ENCODE data around the gene ATP5PB.
A peak's percentile ranks its signal among the peaks of the same experiment; 100 is the strongest.

Gene ATP5PB

DNA sequence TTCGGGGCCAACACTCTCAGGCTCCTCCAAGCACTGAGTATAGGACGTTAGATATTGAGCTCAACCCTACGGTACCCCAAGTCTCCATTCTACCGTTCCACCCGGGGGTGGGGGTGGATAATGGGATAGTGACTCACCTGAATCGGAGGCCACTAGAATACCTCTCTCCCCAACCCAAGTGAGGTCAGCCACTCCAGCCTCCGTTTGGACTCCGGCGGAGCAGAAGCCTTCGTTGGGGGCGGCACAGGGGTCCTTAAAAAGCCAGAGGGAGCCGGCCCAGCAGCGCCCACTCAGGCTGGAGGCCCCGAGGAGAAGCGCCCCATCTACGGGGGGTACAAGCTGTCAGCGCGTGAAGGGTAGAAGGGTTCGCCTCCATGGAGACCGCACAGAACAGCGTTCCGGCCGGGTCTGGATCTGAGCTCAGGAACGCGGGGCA lies 764 bp upstream of the ATP5PB start:
- Histone ChIP-seq H3K4me1 (ENCODE audit: control insufficient read depth, insufficient read depth, low read length) (peaks cover 29% of the 10 kb centered on the region), H3K27me3 (replicated peaks; ENCODE audit: control insufficient read depth, insufficient read depth, low read length) (no peaks in the 10 kb centered on the region), H3K9ac (ENCODE audit: low read length) (peak overlapping the region; percentile 99), H3K9me3 (ENCODE audit: control insufficient read depth, low read length) (no peaks in the 10 kb centered on the region), H3K36me3 (ENCODE audit: control insufficient read depth, insufficient read depth, low read length, severe bottlenecking) (peaks cover 57% of the 10 kb centered on the region), H3K4me3 (ENCODE audit: low read length) (peak overlapping the region; percentile 95)
- peak; percentile 64 for DNase-seq (ENCODE audit: low read depth)

GRCh38 chr1:111449703-111450017 lies 396 bp downstream of the ATP5PB start:
- Histone ChIP-seq H3K4me3 (ENCODE audit: low read length) (peak overlapping the region; percentile 95), H3K27me3 (replicated peaks; ENCODE audit: control insufficient read depth, insufficient read depth, low read length) (no peaks in the 10 kb centered on the region), H3K4me1 (ENCODE audit: control insufficient read depth, insufficient read depth, low read length) (peaks cover 36% of the 10 kb centered on the region), H3K9me3 (ENCODE audit: control insufficient read depth, low read length) (no peaks in the 10 kb centered on the region), H3K9ac (ENCODE audit: low read length) (peak overlapping the region; percentile 99), H3K36me3 (ENCODE audit: control insufficient read depth, insufficient read depth, low read length, severe bottlenecking) (peaks cover 57% of the 10 kb centered on the region)
- no peak for DNase-seq (ENCODE audit: low read depth)

DNA sequence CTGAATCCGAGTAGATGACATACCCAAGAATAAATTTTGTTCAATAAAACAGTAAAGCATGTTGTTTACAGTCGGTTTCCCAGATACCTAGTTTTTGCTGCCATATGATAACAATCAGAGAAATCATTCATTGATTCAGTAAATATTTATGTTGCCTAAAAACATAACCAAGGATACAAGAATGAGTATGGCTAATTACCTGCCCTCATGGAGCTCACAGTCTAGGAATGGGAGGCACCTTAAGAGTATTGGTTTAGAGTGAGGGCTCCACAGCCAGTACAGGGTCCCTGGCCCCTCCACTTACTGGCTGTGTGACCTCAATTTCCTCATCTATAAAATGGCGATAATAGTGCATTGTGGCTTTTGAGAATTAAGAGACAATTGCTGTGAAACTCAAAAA lies 921 bp downstream of the ATP5PB start:
- Histone ChIP-seq H3K4me3 (ENCODE audit: low read length) (peak overlapping the region; percentile 95), H3K27me3 (replicated peaks; ENCODE audit: control insufficient read depth, insufficient read depth, low read length) (no peaks in the 10 kb centered on the region), H3K36me3 (ENCODE audit: control insufficient read depth, insufficient read depth, low read length, severe bottlenecking) (peaks cover 57% of the 10 kb centered on the region), H3K4me1 (ENCODE audit: control insufficient read depth, insufficient read depth, low read length) (peaks cover 42% of the 10 kb centered on the region), H3K9me3 (ENCODE audit: control insufficient read depth, low read length) (no peaks in the 10 kb centered on the region), H3K9ac (ENCODE audit: low read length) (peak overlapping the region; percentile 99)
- no peak for DNase-seq (ENCODE audit: low read depth)

DNA sequence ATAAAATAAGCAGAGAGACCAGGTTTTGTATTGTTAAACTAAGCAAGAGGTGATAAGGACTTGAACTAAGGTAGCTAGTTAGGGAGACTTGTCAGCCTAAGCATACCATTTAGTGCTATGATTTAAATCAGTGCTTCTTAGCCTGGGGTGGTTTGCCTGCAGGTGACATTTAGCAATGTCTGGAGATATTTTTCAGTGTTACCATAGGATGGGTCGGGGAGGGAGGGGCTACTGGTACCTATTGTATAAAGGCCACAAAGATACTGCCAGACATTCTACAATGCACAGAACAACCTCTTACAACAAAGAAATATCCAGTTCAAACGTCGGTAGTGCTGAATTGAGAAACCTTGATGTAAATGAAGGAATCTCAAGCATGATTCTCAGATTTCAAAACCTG lies 3.3 kb downstream of the ATP5PB start:
- Histone ChIP-seq H3K36me3 (ENCODE audit: control insufficient read depth, insufficient read depth, low read length, severe bottlenecking) (peaks cover 57% of the 10 kb centered on the region), H3K4me3 (ENCODE audit: low read length) (no peak overlapping the region), H3K9ac (ENCODE audit: low read length) (no peak overlapping the region), H3K27me3 (replicated peaks; ENCODE audit: control insufficient read depth, insufficient read depth, low read length) (no peaks in the 10 kb centered on the region), H3K9me3 (ENCODE audit: control insufficient read depth, low read length) (no peaks in the 10 kb centered on the region), H3K4me1 (ENCODE audit: control insufficient read depth, insufficient read depth, low read length) (peaks cover 37% of the 10 kb centered on the region)
- no peak for DNase-seq (ENCODE audit: low read depth)

DNA sequence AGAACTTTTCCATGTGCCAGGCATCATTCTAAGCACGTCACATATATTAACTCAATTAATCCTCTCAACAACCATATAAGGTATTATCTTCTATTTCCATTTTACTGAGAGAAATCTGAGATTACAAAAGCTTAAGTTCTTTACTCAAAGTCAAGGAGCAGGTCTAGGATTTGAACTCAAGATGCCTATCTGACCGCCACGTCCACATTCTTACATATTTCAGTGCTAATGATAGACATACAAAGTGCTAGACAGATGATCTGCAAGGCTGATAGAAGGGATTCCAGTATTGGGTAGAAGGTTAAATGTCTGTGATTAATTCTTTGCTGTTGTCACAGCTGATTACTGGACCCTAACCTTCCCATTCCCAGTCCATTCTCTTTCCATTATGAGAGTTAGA lies 4.4 kb downstream of the ATP5PB start:
- H3K9ac ChIP-seq (ENCODE audit: low read length), result no peak overlapping the region
- H3K4me1 ChIP-seq (ENCODE audit: control insufficient read depth, insufficient read depth, low read length), result peaks cover 31% of the 10 kb centered on the region
- DNase-seq (ENCODE audit: low read depth), result no peak
- H3K9me3 ChIP-seq (ENCODE audit: control insufficient read depth, low read length), result no peaks in the 10 kb centered on the region
- H3K27me3 ChIP-seq (replicated peaks; ENCODE audit: control insufficient read depth, insufficient read depth, low read length), result no peaks in the 10 kb centered on the region
- H3K36me3 ChIP-seq (ENCODE audit: control insufficient read depth, insufficient read depth, low read length, severe bottlenecking), result peaks cover 68% of the 10 kb centered on the region
- H3K4me3 ChIP-seq (ENCODE audit: low read length), result no peak overlapping the region

GRCh38 chr1:111454859-111455641 lies 5.8 kb downstream of the ATP5PB start:
- no peak overlapping the region for H3K9ac ChIP-seq (ENCODE audit: low read length)
- no peak for DNase-seq (ENCODE audit: low read depth)
- H3K9me3 ChIP-seq (ENCODE audit: control insufficient read depth, low read length), result no peaks in the 10 kb centered on the region
- peaks cover 81% of the 10 kb centered on the region for H3K36me3 ChIP-seq (ENCODE audit: control insufficient read depth, insufficient read depth, low read length, severe bottlenecking)
- peaks cover 29% of the 10 kb centered on the region for H3K4me1 ChIP-seq (ENCODE audit: control insufficient read depth, insufficient read depth, low read length)
- H3K4me3 ChIP-seq (ENCODE audit: low read length), result no peak overlapping the region
- no peaks in the 10 kb centered on the region for H3K27me3 ChIP-seq (replicated peaks; ENCODE audit: control insufficient read depth, insufficient read depth, low read length)

GRCh38 chr1:111455642-111456031 lies 6.4 kb downstream of the ATP5PB start:
- peaks cover 84% of the 10 kb centered on the region for H3K36me3 ChIP-seq (ENCODE audit: control insufficient read depth, insufficient read depth, low read length, severe bottlenecking)

DNA sequence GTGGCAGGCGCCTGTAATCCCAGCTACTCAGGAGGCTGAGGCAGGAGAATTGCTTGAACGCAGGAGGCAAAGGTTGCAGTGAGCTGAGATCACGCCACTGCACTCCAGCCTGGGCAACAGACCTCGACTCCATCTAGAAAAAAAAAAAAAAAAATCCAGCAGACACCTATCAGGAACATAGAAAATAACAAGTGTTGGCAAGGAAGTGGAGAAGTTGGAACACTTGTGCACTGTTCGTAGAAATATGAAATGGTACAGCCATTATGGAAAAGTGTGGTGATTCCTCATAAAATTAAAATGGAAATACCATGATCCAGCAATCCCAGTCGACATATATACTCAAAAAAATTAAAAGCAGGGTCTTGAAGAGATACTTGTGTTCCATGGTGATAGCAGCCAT lies 12.5 kb downstream of the ATP5PB start:
- DNase-seq (ENCODE audit: low read depth), result no peak
- no peaks in the 10 kb centered on the region for H3K27me3 ChIP-seq (replicated peaks; ENCODE audit: control insufficient read depth, insufficient read depth, low read length)
- H3K9me3 ChIP-seq (ENCODE audit: control insufficient read depth, low read length), result no peaks in the 10 kb centered on the region
- H3K36me3 ChIP-seq (ENCODE audit: control insufficient read depth, insufficient read depth, low read length, severe bottlenecking), result peaks cover 66% of the 10 kb centered on the region
- H3K4me1 ChIP-seq (ENCODE audit: control insufficient read depth, insufficient read depth, low read length), result peaks cover 4% of the 10 kb centered on the region
- no peak overlapping the region for H3K4me3 ChIP-seq (ENCODE audit: low read length)
- H3K9ac ChIP-seq (ENCODE audit: low read length), result no peak overlapping the region

More at GRCh38 chr1:111455642-111456031, 6.4 kb downstream of the ATP5PB start:
- Histone ChIP-seq H3K9ac (ENCODE audit: low read length) (no peak overlapping the region), H3K9me3 (ENCODE audit: control insufficient read depth, low read length) (no peaks in the 10 kb centered on the region), H3K4me1 (ENCODE audit: control insufficient read depth, insufficient read depth, low read length) (peaks cover 23% of the 10 kb centered on the region), H3K27me3 (replicated peaks; ENCODE audit: control insufficient read depth, insufficient read depth, low read length) (no peaks in the 10 kb centered on the region), H3K4me3 (ENCODE audit: low read length) (no peak overlapping the region)
- DNase-seq (ENCODE audit: low read depth), result no peak

DNA sequence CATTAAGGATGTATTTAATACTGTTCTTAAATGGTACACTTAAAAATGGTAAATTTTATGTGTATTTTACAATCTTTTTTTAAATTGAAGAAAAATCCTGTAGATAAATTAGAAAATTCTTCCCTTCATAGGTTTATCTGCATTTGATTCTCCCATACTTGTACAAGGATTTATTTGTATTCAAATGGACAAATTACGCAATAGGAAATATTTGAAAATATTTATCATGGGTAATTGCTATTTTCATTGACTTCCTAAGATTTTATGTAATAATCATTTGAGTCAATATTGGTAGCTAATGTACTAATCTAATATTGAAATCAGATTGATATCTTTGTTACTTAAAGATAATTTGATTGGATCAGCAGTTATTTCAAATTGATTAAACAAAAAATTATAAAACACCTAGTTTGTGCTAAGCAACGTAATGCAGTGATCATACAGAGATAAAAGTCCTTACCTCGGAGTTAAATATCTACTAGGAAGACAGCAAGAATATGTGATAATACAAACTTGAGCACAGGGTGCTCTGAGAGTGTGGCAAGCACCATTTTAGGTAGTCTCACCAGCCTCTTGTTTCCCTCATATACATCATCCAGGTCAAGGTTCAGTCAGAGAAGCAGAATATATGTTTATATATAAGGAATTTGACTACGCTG lies 13.2 kb downstream of the ATP5PB start:
- H3K4me3 ChIP-seq (ENCODE audit: low read length), result no peak overlapping the region
- H3K9ac ChIP-seq (ENCODE audit: low read length), result no peak overlapping the region
- H3K27me3 ChIP-seq (replicated peaks; ENCODE audit: control insufficient read depth, insufficient read depth, low read length), result no peaks in the 10 kb centered on the region
- H3K9me3 ChIP-seq (ENCODE audit: control insufficient read depth, low read length), result no peaks in the 10 kb centered on the region
- DNase-seq (ENCODE audit: low read depth), result no peak
- peaks cover 4% of the 10 kb centered on the region for H3K4me1 ChIP-seq (ENCODE audit: control insufficient read depth, insufficient read depth, low read length)
- H3K36me3 ChIP-seq (ENCODE audit: control insufficient read depth, insufficient read depth, low read length, severe bottlenecking), result peaks cover 65% of the 10 kb centered on the region

DNA sequence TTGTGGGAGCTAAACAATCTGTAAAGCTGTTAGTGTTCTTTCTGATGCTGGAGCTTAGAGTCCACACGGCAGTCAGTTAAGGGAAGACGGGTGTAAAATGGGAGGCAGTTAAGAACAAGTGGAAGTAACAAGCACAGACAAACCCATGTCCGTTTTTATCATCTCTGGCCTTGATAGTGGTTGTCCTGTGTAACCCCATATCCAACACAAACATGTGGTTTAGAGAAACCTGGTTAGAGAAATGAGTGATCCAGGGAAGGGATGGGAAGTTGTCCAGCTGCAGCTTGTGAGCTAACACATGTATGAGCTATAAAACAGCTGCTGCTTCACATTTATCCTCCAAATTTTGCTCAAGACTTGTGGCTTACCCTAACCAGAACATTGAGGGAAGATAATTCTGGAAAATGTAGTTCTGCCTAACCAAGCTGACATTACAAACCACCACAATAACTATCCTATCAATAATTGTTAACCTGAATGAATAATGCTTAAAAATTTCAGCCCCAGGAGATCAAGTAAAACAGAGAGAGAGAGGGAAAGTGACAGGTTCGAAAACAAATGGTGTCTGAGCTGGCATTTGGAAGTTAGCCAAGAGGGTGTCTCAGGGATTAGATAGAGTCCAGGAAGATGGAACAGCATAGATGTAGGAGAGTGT lies 13.9 kb downstream of the ATP5PB start:
- Histone ChIP-seq H3K9me3 (ENCODE audit: control insufficient read depth, low read length) (no peaks in the 10 kb centered on the region), H3K27me3 (replicated peaks; ENCODE audit: control insufficient read depth, insufficient read depth, low read length) (no peaks in the 10 kb centered on the region), H3K4me1 (ENCODE audit: control insufficient read depth, insufficient read depth, low read length) (peaks cover 4% of the 10 kb centered on the region), H3K36me3 (ENCODE audit: control insufficient read depth, insufficient read depth, low read length, severe bottlenecking) (peaks cover 65% of the 10 kb centered on the region), H3K4me3 (ENCODE audit: low read length) (no peak overlapping the region), H3K9ac (ENCODE audit: low read length) (no peak overlapping the region)
- no peak for DNase-seq (ENCODE audit: low read depth)

DNA sequence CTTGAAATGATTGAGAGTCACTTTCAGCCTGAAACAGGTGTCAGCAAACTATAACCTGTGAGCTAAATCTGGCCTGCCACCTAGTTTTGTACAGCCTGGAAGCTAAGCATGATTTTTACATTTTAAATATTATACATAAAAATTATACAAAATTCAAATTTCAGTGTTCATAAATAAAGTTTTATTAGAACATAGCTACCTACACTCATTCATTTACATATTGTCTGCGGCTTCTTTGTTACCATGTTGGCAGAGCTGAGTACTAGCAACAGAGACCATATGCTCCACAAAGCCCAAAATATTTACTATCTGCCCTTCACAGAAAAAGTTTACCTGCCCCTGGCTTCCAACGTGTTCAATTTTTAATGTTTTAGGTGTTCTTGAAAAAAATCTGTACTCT lies 16.5 kb downstream of the ATP5PB start:
- DNase-seq (ENCODE audit: low read depth), result no peak
- Histone ChIP-seq H3K27me3 (replicated peaks; ENCODE audit: control insufficient read depth, insufficient read depth, low read length) (no peaks in the 10 kb centered on the region), H3K4me1 (ENCODE audit: control insufficient read depth, insufficient read depth, low read length) (peaks cover 4% of the 10 kb centered on the region), H3K9me3 (ENCODE audit: control insufficient read depth, low read length) (no peaks in the 10 kb centered on the region), H3K4me3 (ENCODE audit: low read length) (no peak overlapping the region), H3K36me3 (ENCODE audit: control insufficient read depth, insufficient read depth, low read length, severe bottlenecking) (peaks cover 64% of the 10 kb centered on the region), H3K9ac (ENCODE audit: low read length) (no peak overlapping the region)

Measured in adipocyte (in vitro differentiated cells).